Colonic mucosa (tissue), 4 donors: ENCODE data around the gene PDE4D. TPM values are rescaled to one million over a fixed set of nuclear protein-coding genes. Genes with fewer than 3 reads are reported as not detected.

Experiments used
- DNase-seq: peaks from one replicate; pipeline ENCODE4 v3.0.0-alpha.2; 2020
- H3K27ac ChIP-seq: fragments of 200-600 bp; one replicate; pipeline ENCODE4 v1.8.0; 2021
- H3K27me3 ChIP-seq: fragments of 200-600 bp; one replicate; pipeline ENCODE4 v1.8.0; 2021
- H3K36me3 ChIP-seq: fragments of 200-600 bp; one replicate; pipeline ENCODE4 v1.8.0; 2021
- H3K4me1 ChIP-seq: fragments of 200-600 bp; one replicate; pipeline ENCODE4 v1.8.0; 2021; ENCODE audit warnings: mild to moderate bottlenecking
- H3K4me3 ChIP-seq: fragments of 200-600 bp; one replicate; pipeline ENCODE4 v1.8.0; 2021
- H3K9ac ChIP-seq, 2 donors: one replicate each; pipeline ENCODE4 v1.7.0; 2013; ENCODE audit warnings: control low read depth in 2 of 2, low read depth in 2 of 2, low read length in 2 of 2
- H3K9me3 ChIP-seq: fragments of 200-600 bp; one replicate; pipeline ENCODE4 v1.8.0; 2021
- CTCF ChIP-seq: fragments of 200-600 bp; IDR thresholded peaks from one replicate; pipeline ENCODE4 v1.8.0; 2022; ENCODE audit warnings: antibody characterized with exemption, mild to moderate bottlenecking
- intact Hi-C: fragments of 100-400 bp; cut with DNase I; formaldehyde crosslinking; loops from one replicate; pipeline ENCODE4 v1.14.1; 2022
- total RNA-seq, 2 donors: library from RNA; stranded (reverse); fragmentation: NEBNext Ultra II Directional in 1 of 2; extraction: Animal tissue kit (Norgen Biotek cat#: 25700) in 1 of 2; gene quantifications; one replicate each; pipeline ENCODE4 v1.2.1, GENCODE V29; 2021
- donor health status: healthy.
- donor health status: DM: no; HTN: no; CAD: no.
- donor health status: DM: no; HTN: no; CAD: no.

Gene PDE4D
- total RNA-seq, 2 donors from 2014 or later: 23.1 to 53.7 TPM

- TF ChIP-seq CTCF: no peak
- no peaks in the 10 kb centered on the region for H3K36me3 ChIP-seq
- H3K27me3 ChIP-seq: no peaks in the 10 kb centered on the region
- H3K9ac ChIP-seq: no peak overlapping the region
- no peak overlapping the region for H3K27ac ChIP-seq
- H3K4me1 ChIP-seq: peaks cover 5% of the 10 kb centered on the region
- H3K4me3 ChIP-seq: no peak overlapping the region
- intact Hi-C loops: no loop called here
- H3K9me3 ChIP-seq: no peaks in the 10 kb centered on the region
- no peak for DNase-seq
Measured at GRCh38 chr5:59132131-59132530, 761.4 kb downstream of the PDE4D start.

GRCh38 chr5:59130431-59130830, 763.1 kb downstream of the PDE4D start:
- DNase-seq: no peak
- H3K4me1 ChIP-seq: peaks cover 5% of the 10 kb centered on the region
- H3K27me3 ChIP-seq: no peaks in the 10 kb centered on the region
- TF ChIP-seq CTCF: no peak
- H3K4me3 ChIP-seq: no peak overlapping the region
- H3K27ac ChIP-seq: no peak overlapping the region
- no peaks in the 10 kb centered on the region for H3K9me3 ChIP-seq
- H3K9ac ChIP-seq: no peak overlapping the region
- intact Hi-C loops: no loop called here
- H3K36me3 ChIP-seq: no peaks in the 10 kb centered on the region

GRCh38 chr5:59128646-59129290, 764.8 kb downstream of the PDE4D start:
- intact Hi-C loops: no loop called here
- DNase-seq: no peak
- H3K9ac ChIP-seq: no peak overlapping the region
- H3K4me3 ChIP-seq: no peak overlapping the region
- TF ChIP-seq CTCF: no peak
- H3K4me1 ChIP-seq: peaks cover 5% of the 10 kb centered on the region
- H3K27ac ChIP-seq: peak overlapping the region; percentile 22
- H3K36me3 ChIP-seq: no peaks in the 10 kb centered on the region
- H3K27me3 ChIP-seq: no peaks in the 10 kb centered on the region
- H3K9me3 ChIP-seq: no peaks in the 10 kb centered on the region

GRCh38 chr5:59126708-59127573, 766.6 kb downstream of the PDE4D start:
- H3K27ac ChIP-seq: peak overlapping the region; percentile 57

More at GRCh38 chr5:59126708-59127573, 766.6 kb downstream of the PDE4D start:
- intact Hi-C loops: no loop called here
- no peak for TF ChIP-seq CTCF
- H3K9ac ChIP-seq: peak overlapping the region; percentile 12 to 31
- no peaks in the 10 kb centered on the region for H3K36me3 ChIP-seq
- no peak overlapping the region for H3K4me3 ChIP-seq
- no peaks in the 10 kb centered on the region for H3K9me3 ChIP-seq
- DNase-seq: peak; percentile 19
- H3K4me1 ChIP-seq: peaks cover 5% of the 10 kb centered on the region
- H3K27me3 ChIP-seq: no peaks in the 10 kb centered on the region
